ENCODE data around the gene BMP6.

Gene BMP6

DNA sequence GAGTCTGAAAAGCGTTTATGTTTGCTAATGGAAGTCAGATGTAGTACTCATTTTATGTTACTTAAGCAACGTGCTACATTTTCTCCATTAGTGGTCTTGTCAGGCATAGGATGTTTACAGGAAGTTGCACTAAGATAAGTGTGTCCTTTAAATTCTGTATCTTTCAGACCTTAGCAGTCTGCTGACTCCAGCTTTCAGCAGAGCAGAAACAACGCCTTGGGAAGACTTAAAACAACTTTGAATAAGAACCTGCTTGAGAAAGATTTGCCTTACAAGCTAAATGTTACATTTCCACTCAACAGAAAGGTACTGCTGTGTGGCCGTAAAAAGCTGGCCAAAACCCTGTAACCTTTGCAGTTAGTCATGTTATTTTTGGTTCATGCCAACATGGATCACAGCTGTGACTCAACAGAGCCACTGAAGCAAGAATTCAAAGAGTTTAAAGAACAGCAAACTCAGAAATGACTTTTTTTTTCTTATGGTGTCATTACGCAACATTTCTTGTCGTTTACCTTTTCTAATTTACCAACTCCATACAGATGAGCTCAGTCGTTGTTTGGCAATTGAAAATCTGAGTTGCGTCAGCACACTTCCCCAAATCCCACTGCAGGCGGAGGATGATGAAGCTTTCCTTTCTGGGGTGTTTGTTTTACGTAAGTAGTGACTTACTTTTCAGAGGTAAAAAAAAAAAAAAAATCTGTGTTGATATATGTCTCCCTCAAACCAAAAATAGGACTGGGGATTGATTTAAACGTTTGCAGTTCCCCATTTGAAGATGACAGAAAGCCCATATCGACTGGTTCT, 27.9 kb upstream of the BMP6 start:
- TF ChIP-seq ZFX (IDR thresholded peaks at IDR 0.05) (no peak), CTCF (conservative IDR thresholded peaks at IDR 0.05) (no peak)
- no peak overlapping the region for H3K27ac ChIP-seq

GRCh38 chr6:7701212-7701834, 24.6 kb upstream of the BMP6 start:
- H3K27ac ChIP-seq: no peak overlapping the region
- TF ChIP-seq CTCF (conservative IDR thresholded peaks at IDR 0.05) (no peak), ZFX (IDR thresholded peaks at IDR 0.05) (no peak)

DNA sequence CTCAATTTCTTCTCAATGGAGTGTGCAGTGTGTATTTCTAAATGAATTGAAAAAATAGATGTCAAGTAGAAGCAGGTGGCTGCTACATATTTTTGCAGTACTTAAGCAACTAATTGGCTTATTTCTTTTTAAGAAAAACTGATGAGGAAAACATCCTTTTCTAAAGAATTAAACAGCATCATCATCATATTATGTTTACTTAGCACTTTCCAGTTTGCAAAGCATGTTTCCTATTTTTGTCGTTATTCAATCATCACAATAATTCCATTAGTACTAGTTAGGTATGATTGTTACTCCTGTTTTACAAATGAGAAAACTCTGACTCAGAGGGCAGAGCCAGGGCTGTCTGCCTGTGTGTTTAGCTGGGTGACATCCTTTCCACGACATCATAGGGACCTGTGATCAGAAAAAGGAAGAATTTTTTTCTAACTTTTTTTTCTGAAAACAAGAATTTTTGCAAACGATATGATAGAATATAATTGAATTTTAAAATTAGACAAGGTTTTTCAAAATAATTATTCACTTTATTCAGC, 22.7 kb upstream of the BMP6 start:
- no peak overlapping the region for H3K27ac ChIP-seq
- TF ChIP-seq ZFX (IDR thresholded peaks at IDR 0.05): no peak

GRCh38 chr6:7705483-7705882, 20.4 kb upstream of the BMP6 start:
- H3K27ac ChIP-seq: no peak overlapping the region
- TF ChIP-seq ZFX (IDR thresholded peaks at IDR 0.05) (no peak), CTCF (conservative IDR thresholded peaks at IDR 0.05) (no peak)

DNA sequence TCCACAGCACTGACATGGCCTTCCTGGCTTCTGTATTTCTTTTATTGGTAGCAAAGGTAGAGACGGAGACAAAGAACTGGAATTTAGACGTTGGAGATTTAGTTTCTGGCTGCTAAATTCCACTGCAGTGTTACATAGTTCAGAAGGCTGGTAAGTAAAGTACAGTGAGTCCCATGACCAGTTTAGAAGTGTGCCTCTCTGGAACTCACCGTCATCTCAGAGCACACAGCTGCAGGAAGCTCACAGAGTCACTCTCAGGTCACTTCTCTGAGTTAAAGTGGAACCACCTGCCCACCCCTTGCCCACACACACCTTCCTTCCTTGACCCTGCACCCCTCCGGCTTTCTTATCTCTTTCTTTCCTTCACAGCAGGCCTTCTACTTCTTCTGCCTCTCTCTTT, 19.6 kb upstream of the BMP6 start:
- no peak overlapping the region for H3K27ac ChIP-seq

GRCh38 chr6:7707787-7708186, 18.1 kb upstream of the BMP6 start:
- H3K27ac ChIP-seq: no peak overlapping the region
- TF ChIP-seq CTCF (conservative IDR thresholded peaks at IDR 0.05) (no peak), ZFX (IDR thresholded peaks at IDR 0.05) (no peak)

More for the DNA sequence above, 19.6 kb upstream of the BMP6 start:
- no peak for TF ChIP-seq CTCF (conservative IDR thresholded peaks at IDR 0.05)

DNA sequence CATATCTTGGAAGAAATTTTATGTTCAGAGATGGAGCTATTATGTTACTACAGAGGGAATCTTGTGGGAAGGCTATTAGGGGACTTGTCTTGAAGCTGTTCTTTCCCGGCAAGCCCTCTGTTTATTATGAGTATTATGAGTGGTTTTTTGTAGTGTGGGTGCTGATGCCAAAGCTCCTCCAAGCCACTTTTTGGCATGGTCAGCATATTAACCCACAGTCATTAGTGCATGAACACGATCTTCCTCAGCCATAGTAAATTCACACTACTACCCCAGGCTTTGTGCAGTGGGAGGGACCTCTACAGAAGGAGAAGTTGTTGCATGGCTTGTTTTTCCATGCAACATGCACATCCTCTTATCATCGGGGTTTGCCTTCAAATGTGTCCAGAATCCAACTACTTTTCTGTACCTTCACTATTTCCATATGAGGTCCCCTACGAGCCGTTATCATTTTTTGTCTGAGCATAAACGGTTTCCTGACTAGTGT, 6.5 kb upstream of the BMP6 start:
- no peak for TF ChIP-seq CTCF (conservative IDR thresholded peaks at IDR 0.05)
- no peak for TF ChIP-seq ZFX (IDR thresholded peaks at IDR 0.05)
- no peak overlapping the region for H3K27ac ChIP-seq

Measured in C4-2B (cell line).